ENCODE results near the gene DACT2.

The DACT2 gene

DNA sequence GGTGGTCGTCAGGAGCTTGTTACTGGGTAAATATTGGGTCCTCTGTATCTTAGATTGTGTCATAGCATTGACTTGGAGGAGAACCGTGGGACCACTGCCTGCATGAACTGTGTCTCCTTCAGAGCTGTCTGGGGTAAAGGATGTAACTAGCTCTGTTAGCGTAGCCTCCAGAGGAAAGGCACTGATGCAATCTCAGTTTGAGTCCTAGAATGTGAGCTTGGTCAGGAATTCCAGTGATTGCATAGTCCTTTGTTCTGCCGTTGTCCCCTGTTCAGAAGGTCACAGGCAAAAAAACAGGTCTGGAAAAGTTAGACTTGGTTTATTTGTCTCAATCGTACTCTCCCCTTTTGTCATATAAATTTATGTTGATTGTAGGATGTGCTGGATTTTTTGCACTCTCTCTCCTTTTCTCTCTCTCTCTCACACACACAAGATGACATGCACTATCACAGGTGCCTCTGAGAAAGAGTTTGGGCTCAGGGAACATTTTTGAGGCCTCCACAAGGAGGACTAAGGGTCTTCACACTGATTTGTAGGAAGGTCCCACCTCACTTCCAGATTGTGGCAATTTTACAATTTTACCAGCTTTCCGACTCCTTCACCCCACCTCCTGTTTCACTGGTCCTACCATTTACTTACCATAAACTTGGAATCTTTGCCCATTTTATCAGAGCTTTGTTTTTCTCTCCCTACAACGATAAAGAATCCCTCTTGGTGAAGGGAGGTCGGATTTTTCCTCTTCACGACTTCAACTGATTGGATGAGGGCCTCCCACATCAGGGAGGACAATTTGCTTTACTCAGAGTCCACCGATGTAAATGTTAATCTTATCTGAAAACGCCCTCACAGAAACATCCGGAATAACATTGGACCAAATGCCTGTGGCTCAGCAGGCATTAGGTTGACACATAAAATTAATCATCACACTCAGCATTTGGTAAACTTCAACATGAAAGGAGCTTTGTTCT is 7.0 kb upstream of the DACT2 start:
- TF ChIP-seq, protein P1, sequence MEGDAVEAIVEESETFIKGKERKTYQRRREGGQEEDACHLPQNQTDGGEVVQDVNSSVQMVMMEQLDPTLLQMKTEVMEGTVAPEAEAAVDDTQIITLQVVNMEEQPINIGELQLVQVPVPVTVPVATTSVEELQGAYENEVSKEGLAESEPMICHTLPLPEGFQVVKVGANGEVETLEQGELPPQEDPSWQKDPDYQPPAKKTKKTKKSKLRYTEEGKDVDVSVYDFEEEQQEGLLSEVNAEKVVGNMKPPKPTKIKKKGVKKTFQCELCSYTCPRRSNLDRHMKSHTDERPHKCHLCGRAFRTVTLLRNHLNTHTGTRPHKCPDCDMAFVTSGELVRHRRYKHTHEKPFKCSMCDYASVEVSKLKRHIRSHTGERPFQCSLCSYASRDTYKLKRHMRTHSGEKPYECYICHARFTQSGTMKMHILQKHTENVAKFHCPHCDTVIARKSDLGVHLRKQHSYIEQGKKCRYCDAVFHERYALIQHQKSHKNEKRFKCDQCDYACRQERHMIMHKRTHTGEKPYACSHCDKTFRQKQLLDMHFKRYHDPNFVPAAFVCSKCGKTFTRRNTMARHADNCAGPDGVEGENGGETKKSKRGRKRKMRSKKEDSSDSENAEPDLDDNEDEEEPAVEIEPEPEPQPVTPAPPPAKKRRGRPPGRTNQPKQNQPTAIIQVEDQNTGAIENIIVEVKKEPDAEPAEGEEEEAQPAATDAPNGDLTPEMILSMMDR (IDR thresholded peaks at IDR 0.05; ENCODE audit: low read depth, low read length, missing control alignments): no peak
- DNase-seq (ENCODE audit: extremely low read depth, low read depth): no peak
- no peak overlapping the region for H3K4me3 ChIP-seq (replicated peaks; ENCODE audit: low read depth, low read length)

DNA sequence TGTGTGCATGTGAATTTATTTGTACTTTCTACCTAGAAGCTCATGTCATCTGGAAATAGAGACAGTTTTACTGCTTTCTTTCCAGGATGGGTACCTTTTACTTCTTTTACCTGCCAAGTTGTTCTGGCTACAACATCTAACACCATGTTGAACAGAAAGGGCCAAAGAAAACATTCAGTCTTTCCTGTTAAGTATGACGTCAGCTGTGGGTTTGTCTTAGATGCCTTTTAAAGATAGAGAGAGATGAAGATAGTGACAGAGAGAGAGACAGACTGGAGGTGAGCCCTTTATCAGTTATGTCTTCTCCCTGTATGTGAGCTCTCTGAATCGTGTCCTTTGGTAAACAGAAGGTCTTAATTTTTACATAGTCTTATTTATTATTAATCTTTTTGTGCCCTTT is 3.4 kb upstream of the DACT2 start:
- no peak overlapping the region for H3K4me3 ChIP-seq (replicated peaks; ENCODE audit: low read depth, low read length)
- TF ChIP-seq, protein P1 (IDR thresholded peaks at IDR 0.05; ENCODE audit: low read depth, low read length, missing control alignments): no peak
- no peak for DNase-seq (ENCODE audit: extremely low read depth, low read depth)

DNA sequence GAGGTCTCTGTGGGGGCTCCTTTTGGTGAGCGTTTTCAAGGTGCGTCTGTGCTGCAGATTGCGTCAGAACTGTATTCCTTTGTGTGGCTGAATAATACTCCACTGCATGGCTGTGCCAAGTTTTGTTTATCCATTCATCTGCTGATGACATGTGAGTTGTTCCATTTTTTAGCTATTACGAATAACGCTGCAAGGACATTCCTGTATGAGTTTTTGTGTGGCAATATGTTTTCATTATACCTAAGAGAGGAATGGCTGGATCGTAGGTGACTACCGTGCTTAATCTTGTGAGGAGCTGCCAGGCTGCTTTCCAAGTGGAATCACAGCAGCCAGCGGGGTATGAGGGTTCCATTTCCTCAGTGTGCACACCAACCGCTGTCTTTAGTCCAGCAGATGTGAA is 1.1 kb upstream of the DACT2 start:
- no peak overlapping the region for H3K4me3 ChIP-seq (replicated peaks; ENCODE audit: low read depth, low read length)
- TF ChIP-seq, protein P1 (IDR thresholded peaks at IDR 0.05; ENCODE audit: low read depth, low read length, missing control alignments): no peak
- no peak for DNase-seq (ENCODE audit: extremely low read depth, low read depth)

DNA sequence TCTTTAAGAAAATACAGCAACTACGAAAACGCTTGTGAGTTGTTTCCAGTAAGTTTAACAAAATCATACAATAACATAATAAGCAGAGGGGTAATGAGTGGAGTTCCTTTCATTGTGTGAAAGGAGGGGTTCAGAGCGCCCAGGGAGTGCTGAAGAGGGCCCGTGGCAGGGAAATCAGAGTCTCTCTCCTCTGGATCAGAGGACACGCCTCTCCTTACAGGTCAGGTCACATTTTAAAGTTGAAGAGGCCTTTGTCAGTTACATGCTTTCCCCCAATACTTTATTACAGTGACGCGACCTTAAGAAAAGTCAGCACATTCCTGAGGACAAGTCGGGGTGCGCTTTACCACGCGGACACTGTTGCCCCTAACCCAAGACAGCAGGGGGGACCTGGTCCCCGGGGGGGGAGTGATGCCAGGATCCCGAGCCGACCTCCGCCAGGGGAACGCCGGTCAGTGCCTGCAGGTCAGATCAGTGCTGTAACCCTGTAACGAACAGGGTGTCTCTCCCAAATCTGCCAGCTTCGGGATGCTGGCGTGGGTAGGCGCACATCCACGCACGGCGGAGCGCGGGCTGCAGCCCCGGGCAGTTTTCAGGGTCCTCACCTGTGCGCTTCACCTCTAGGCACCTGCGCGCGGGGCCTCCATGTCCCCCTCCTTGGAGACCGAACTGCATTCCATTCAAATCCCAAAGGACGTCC is 848 bp downstream of the DACT2 start:
- no peak overlapping the region for H3K4me3 ChIP-seq (replicated peaks; ENCODE audit: low read depth, low read length)
- TF ChIP-seq, protein P1 (IDR thresholded peaks at IDR 0.05; ENCODE audit: low read depth, low read length, missing control alignments): no peak
- no peak for DNase-seq (ENCODE audit: extremely low read depth, low read depth)

DNA sequence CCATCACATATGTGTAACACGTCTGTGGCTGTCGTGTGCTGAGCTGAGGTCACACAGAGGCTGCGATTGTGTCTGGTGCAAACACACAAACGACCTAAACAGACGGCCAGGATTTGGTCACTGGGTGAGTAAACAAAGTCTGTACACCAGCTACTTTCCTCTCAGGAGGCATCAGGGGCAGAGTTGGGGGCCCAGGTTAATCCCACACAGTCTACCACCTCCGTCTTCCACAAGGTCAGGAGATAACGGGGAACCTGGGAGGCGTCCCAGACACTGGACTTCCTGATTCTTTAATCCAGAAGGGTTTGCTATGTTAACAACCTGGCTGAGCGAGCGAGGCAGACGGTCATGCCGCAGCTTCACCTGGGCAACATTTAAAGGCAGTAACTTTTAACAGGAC is 1.5 kb downstream of the DACT2 start:
- TF ChIP-seq, protein P1 (IDR thresholded peaks at IDR 0.05; ENCODE audit: low read depth, low read length, missing control alignments): no peak

DNA sequence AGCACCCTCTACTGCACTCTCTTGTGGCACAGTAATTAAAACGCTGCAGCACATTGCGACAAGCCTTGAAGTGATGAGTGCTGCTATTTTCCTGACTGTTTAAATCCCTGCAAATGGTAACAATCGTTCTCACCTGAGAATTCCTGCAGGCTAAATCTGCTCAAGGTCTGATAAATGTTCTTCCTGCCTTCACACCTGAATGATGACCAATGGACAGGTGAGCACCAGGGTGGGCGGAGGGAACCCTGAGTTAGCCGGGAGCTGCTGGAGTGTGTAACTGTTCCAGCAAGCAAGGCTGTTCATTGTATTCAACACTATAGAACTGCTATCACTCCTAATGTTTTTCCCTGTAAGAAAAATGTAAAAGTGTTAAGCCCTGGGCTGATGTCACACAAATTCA is 4.0 kb downstream of the DACT2 start:
- TF ChIP-seq, protein P1 (IDR thresholded peaks at IDR 0.05; ENCODE audit: low read depth, low read length, missing control alignments): no peak
- H3K4me3 ChIP-seq (replicated peaks; ENCODE audit: low read depth, low read length): no peak overlapping the region
- DNase-seq (ENCODE audit: extremely low read depth, low read depth): no peak

More for the DNA sequence above, 1.5 kb downstream of the DACT2 start:
- H3K4me3 ChIP-seq (replicated peaks; ENCODE audit: low read depth, low read length): no peak overlapping the region
- DNase-seq (ENCODE audit: extremely low read depth, low read depth): no peak
